ENCODE results near the gene TMEM129.

DNA sequence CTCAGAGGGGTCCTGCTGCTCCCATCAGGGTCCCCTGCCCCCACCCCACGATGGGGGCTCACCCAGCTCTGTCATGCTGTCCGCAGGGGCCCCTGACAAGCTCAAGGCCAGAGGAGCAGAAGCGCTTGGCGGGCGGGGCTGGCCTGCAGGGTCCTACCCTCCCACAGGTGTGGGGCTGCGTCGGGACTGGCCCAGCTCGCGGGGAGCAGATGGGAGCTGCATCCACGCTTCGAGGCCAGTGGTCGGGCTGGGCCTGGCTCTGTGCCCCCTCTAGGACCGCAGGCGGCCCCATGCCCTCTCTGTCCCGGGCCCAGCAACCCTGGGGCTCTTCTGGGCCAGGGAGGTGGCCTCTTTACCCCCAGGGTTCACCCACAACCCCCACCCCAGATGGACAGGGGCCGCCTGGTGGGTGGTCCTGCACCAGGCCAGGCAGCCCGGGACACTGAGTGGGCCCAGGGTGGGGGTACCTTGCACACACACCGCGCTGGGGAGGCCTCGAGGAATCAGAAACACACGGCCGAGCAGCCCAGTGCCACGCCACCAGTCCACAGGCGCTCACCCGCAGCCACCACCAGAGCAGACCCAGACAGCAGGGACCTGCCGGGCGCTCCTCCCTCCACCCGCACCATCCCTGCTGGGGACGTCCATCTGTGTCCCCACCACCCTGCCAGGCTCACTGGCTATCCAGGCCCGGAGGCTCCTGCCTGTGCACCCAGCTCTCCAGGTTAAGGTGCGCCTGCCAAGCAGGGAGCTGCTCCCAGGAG, 30.2 kb upstream of the TMEM129 start:
- no peak for TF ChIP-seq TOX (CRISPR knock-in tag; IDR thresholded peaks at IDR 0.05; ENCODE audit: borderline replicate concordance)
- no peak for TF ChIP-seq ZNF565 (CRISPR knock-in tag; conservative IDR thresholded peaks at IDR 0.05; ENCODE audit: low read depth)
- TF ChIP-seq BACH2 (CRISPR knock-in tag; IDR thresholded peaks at IDR 0.05; ENCODE audit: borderline replicate concordance) = no peak
- TF ChIP-seq, protein P1, sequence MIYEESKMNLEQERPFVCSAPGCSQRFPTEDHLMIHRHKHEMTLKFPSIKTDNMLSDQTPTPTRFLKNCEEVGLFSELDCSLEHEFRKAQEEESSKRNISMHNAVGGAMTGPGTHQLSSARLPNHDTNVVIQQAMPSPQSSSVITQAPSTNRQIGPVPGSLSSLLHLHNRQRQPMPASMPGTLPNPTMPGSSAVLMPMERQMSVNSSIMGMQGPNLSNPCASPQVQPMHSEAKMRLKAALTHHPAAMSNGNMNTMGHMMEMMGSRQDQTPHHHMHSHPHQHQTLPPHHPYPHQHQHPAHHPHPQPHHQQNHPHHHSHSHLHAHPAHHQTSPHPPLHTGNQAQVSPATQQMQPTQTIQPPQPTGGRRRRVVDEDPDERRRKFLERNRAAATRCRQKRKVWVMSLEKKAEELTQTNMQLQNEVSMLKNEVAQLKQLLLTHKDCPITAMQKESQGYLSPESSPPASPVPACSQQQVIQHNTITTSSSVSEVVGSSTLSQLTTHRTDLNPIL (CRISPR knock-in tag; IDR thresholded peaks at IDR 0.05; ENCODE audit: low read depth) = no peak
- TF ChIP-seq, protein P2, sequence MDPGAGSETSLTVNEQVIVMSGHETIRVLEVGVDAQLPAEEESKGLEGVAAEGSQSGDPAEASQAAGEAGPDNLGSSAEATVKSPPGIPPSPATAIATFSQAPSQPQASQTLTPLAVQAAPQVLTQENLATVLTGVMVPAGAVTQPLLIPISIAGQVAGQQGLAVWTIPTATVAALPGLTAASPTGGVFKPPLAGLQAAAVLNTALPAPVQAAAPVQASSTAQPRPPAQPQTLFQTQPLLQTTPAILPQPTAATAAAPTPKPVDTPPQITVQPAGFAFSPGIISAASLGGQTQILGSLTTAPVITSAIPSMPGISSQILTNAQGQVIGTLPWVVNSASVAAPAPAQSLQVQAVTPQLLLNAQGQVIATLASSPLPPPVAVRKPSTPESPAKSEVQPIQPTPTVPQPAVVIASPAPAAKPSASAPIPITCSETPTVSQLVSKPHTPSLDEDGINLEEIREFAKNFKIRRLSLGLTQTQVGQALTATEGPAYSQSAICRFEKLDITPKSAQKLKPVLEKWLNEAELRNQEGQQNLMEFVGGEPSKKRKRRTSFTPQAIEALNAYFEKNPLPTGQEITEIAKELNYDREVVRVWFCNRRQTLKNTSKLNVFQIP (CRISPR knock-in tag; IDR thresholded peaks at IDR 0.05; ENCODE audit: borderline replicate concordance, low read depth) = no peak
- TF ChIP-seq, protein P3, sequence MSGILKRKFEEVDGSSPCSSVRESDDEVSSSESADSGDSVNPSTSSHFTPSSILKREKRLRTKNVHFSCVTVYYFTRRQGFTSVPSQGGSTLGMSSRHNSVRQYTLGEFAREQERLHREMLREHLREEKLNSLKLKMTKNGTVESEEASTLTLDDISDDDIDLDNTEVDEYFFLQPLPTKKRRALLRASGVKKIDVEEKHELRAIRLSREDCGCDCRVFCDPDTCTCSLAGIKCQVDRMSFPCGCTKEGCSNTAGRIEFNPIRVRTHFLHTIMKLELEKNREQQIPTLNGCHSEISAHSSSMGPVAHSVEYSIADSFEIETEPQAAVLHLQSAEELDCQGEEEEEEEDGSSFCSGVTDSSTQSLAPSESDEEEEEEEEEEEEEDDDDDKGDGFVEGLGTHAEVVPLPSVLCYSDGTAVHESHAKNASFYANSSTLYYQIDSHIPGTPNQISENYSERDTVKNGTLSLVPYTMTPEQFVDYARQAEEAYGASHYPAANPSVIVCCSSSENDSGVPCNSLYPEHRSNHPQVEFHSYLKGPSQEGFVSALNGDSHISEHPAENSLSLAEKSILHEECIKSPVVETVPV (CRISPR knock-in tag; IDR thresholded peaks at IDR 0.05) = no peak
- TF ChIP-seq, protein P4, sequence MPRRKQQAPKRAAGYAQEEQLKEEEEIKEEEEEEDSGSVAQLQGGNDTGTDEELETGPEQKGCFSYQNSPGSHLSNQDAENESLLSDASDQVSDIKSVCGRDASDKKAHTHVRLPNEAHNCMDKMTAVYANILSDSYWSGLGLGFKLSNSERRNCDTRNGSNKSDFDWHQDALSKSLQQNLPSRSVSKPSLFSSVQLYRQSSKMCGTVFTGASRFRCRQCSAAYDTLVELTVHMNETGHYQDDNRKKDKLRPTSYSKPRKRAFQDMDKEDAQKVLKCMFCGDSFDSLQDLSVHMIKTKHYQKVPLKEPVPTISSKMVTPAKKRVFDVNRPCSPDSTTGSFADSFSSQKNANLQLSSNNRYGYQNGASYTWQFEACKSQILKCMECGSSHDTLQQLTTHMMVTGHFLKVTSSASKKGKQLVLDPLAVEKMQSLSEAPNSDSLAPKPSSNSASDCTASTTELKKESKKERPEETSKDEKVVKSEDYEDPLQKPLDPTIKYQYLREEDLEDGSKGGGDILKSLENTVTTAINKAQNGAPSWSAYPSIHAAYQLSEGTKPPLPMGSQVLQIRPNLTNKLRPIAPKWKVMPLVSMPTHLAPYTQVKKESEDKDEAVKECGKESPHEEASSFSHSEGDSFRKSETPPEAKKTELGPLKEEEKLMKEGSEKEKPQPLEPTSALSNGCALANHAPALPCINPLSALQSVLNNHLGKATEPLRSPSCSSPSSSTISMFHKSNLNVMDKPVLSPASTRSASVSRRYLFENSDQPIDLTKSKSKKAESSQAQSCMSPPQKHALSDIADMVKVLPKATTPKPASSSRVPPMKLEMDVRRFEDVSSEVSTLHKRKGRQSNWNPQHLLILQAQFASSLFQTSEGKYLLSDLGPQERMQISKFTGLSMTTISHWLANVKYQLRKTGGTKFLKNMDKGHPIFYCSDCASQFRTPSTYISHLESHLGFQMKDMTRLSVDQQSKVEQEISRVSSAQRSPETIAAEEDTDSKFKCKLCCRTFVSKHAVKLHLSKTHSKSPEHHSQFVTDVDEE (CRISPR knock-in tag; IDR thresholded peaks at IDR 0.05) = no peak
- no peak for TF ChIP-seq CSDC2 (CRISPR knock-in tag; IDR thresholded peaks at IDR 0.05)
- TF ChIP-seq, protein P5, sequence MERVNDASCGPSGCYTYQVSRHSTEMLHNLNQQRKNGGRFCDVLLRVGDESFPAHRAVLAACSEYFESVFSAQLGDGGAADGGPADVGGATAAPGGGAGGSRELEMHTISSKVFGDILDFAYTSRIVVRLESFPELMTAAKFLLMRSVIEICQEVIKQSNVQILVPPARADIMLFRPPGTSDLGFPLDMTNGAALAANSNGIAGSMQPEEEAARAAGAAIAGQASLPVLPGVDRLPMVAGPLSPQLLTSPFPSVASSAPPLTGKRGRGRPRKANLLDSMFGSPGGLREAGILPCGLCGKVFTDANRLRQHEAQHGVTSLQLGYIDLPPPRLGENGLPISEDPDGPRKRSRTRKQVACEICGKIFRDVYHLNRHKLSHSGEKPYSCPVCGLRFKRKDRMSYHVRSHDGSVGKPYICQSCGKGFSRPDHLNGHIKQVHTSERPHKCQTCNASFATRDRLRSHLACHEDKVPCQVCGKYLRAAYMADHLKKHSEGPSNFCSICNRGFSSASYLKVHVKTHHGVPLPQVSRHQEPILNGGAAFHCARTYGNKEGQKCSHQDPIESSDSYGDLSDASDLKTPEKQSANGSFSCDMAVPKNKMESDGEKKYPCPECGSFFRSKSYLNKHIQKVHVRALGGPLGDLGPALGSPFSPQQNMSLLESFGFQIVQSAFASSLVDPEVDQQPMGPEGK (CRISPR knock-in tag; IDR thresholded peaks at IDR 0.05; ENCODE audit: borderline replicate concordance) = no peak
- TF ChIP-seq SNAI2 (CRISPR knock-in tag; IDR thresholded peaks at IDR 0.05) = no peak

Measured in SK-N-SH treated with all-trans-retinoic acid at 6 μM for 48 hours (cell line).